GM19467 (cell line): Measurements from ENCODE around the gene RPS3A.
A peak's percentile ranks its signal among the peaks of the same experiment; 100 is the strongest.
"Not testable (repeated sequence)": the region's sequence is repeated elsewhere in the genome, so short reads cannot be mapped to it uniquely, and the experiment has no call there.

Source experiments
- ATAC-seq: cut with Tn5 transposase; IDR thresholded peaks from one replicate; pipeline ENCODE4 v1.9.1; 2021; ENCODE audit warnings: mild to moderate bottlenecking, moderate library complexity; ENCODE audit not compliant: unreplicated experiment

RPS3A gene

GRCh38 chr4:151099229-151099975 is at the start of gene RPS3A:
RPS3A (plus strand) TSS chr4:151099628; CDS start chr4:151099653, 25 bp downstream.
- peak; percentile 94 for ATAC-seq

GRCh38 chr4:151052785-151053184 is 46.6 kb upstream of the RPS3A start:
- ATAC-seq = no peak

DNA sequence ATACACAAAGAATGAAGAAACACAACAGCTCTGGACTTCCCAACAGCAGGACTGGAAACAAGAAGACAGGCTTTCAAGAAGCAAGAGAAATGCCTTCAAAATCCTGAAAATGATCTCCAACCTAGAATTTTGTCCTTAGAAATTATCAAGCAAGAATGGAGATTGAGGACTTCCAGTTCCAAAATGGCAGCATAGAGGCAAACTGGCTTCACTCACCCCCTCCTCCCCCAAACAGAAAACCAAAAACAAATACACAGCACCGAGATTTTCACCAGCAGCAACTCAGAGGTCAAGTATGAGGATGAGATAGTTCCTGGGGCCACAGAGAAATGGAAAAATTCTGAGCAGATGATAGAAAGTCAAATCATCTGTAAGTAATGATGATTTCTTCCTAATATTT is 43.9 kb upstream of the RPS3A start:
- ATAC-seq = no peak

DNA sequence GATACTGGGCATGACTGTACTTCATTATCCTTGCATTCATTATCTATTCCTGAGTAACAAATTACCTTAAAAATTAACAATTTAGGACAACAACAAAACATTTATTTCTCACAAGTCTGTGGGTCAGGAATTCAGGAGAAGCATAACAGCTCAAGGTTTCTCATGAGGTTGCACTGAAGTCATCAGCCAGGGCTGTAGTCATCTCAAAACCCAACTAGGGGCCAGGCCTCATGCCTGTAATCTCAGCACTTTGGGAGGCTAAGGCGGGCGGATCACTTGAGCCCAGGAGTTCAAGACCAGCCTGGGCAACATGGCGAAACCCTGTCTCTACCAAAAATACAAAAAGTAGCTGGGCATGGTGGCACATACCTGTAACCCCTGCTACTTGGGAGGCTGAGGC is 36.3 kb upstream of the RPS3A start:
- not testable (repeated sequence) for ATAC-seq

GRCh38 chr4:151067316-151067970 is 32.0 kb upstream of the RPS3A start:
- ATAC-seq = no peak

DNA sequence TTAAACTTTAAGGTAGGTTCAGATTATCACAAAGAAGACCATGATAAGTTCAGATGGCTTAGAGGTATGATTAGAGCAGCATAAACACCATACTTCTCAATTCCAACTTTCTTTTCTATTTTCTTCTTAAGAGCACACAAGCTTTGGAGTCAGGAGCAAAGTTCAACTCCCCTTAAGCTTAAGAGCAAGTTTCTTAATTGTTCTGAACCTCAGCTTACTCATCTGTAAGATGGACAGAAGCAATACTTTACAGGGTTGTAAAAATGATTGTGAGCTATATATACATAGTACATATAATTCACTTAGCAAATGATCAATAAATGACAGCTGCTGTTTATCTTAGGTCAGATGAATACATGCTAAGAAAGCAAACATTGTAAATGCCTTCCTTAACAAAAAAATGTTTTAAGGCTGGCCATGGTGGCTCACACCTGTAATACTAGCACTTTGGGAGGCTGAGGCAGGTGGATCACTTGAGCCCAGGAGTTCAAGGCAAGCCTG is 25.0 kb upstream of the RPS3A start:
- ATAC-seq = no peak

DNA sequence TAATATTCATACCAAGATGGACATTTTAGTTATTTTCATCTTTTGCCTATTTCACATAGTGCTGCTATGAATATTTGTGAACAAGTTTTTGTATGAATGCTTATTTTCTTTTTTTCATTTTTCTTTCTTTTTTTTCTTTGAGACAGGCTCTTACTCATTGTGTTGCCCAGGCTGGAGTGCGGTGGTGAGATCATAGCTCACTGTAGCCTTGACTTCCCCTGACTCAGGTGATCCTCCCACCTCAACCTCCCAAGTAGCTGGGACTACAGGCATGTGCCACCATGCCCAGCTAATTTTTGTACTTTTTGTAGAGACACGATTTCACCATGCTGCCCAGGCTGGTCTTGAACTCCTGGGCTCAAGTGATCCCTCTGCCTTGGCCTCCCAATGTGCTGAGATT is 21.4 kb upstream of the RPS3A start:
- ATAC-seq = not testable (repeated sequence)

DNA sequence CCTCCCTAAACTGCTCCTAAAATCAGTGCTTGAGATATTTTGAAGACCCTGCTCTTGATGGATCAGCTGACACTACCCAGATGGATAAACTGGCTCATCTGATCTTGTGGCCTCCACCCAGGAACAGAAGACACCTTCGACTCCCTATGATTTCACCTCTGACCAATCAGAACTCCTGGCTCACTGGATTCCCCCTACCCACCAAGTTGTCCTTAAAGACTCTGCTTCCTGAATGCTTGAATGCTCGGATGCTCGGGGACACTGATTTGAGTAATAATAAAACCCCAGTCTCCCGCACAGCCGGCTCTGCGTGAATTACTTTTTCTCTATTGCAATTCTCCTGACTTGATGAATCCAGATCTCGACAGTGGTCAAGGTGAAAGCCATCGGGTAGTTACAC is 12.0 kb upstream of the RPS3A start:
- ATAC-seq = no peak

DNA sequence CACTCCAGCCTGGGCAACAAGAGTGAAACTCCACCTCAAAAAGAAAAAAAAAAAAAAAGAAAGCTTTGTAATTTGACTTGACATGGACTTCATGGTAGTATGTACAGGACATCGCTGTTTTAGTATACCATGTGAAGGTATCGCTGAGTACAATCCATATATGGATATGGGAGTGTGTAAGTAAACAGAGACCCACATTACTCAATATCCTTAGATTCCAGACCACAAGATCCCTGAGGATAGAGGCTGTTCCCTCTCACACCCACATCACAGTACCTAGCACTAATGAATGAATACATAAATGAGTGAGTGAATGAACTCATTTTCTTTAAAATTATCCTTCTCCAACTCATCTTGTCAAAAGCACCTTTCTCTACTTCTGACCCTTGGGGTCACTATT is 8.4 kb upstream of the RPS3A start:
- ATAC-seq = no peak

- no peak for ATAC-seq
These were observed 6.9 kb upstream of the RPS3A start for GRCh38 chr4:151092488-151092887.

- no peak for ATAC-seq
These were observed 6.2 kb upstream of the RPS3A start for GRCh38 chr4:151093203-151093602.

DNA sequence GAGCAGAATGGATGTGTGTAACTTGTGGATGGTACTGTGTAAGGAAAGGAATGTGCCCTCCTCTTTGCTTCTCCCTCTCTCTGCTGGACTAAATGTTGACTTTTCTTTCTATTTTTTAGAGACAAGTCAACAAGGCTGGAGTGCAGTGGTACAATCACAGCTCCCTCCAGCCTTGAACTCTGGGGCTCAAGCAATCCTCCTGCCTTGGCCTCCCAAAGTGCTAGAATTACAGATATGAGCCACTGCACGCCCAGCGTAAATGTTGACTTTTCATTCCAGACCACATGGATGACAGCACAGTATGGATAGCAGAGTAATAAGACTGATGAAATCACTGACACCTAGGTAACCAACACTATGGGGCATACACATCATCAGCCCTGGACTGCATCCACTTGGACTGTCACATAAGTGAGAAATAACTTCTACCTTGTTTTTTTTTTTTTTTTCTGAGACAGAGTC is 5.1 kb upstream of the RPS3A start:
- ATAC-seq = no peak

DNA sequence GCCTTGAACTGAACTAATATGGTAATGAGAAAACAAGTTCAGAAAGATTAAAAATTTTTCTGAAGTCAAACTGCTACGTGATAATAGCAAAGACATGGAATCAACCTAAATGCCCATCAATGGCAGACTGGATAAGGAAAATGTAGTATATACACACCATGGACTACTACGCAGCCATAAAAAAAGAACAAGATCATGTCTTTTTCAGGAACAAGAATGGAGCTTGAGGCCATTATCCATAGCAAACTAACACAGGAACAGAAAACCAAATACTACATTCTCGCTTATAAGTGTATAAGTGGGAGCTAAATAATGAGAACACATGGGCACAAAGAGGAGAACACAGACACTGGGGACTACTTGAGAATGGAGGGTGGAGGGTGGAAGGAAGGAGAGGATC is 4.3 kb upstream of the RPS3A start:
- no peak for ATAC-seq

- no peak for ATAC-seq
These were observed 1.7 kb upstream of the RPS3A start for GRCh38 chr4:151097759-151098158.

DNA sequence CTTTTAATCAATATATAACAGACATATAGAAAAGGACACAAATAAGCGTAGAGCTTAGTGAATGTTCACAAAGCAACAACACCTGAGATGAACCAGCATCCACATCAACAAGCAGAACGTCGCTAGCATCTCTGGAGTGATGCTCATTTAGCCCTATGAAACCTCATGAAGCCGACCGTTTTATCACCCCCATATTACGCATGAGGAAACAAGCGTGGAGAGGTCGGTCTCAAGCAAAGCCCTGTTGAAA is 524 bp upstream of the RPS3A start:
- no peak for ATAC-seq

GRCh38 chr4:151099976-151100417 is 569 bp downstream of the RPS3A start:
- ATAC-seq = peak; percentile 5

DNA sequence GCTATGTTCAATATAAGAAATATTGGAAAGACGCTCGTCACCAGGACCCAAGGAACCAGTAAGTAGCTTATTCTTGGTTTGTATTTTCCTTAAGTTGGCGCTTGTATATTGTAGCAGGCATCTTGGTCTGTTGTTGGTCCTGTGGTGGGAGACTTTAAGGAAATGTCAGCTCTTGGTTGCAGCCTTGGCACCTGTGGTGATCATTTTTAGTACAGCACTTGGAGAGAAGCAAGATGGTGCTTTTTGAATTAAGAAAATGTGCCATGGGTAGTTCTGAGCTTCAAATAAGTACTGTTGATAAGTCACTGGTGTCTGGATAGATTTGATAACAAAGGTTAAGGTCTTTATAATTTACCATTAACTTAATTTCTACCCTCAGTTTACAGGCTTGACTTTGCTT is 1.1 kb downstream of the RPS3A start:
- no peak for ATAC-seq

GRCh38 chr4:151103758-151104157 is 4.3 kb downstream of the RPS3A start:
- no peak for ATAC-seq

GRCh38 chr4:151104621-151105020 is 5.2 kb downstream of the RPS3A start:
- no peak for ATAC-seq

DNA sequence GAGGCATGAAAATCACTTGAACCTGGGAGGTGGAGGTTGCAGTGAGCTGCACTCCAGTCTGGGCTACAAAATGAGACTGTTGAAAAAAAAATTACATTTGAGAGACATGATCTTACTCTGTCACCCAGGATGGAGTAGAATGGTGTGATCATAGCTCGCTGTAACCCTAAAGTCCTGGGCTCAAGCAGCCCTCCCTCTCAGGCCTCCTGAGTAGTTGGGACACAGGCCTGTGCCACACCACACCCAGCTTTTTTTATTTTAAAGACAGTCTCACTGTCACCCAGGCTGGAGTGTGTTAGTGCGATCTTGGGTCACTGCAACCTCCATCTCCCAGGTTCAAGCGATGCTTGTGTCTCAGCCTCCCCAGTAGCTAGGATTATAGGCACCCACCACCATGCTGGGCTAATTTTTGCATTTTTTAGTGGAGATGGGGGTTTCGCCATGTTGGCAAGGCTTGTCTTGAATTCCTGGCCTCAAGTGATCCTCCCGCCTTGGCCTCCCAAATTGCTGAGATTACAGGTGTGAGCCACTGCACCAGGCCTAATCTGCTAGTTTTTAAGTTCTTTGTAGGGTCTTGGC is 6.1 kb downstream of the RPS3A start:
- no peak for ATAC-seq

GRCh38 chr4:151107063-151107462 is 7.6 kb downstream of the RPS3A start:
- no peak for ATAC-seq

- ATAC-seq = no peak
These were observed 10.8 kb downstream of the RPS3A start for GRCh38 chr4:151110236-151110635.
